Progenitor cell of endocrine pancreas (in vitro differentiated cells): ENCODE measurements around the gene CUEDC1. TPM values are rescaled to one million over a fixed set of nuclear protein-coding genes. Genes with fewer than 3 reads are reported as not detected.
"Not testable (repeated sequence)": the region's sequence is repeated elsewhere in the genome, so short reads cannot be mapped to it uniquely, and the experiment has no call there.

ENCODE experiments used
- DNase-seq: peaks from one replicate; pipeline ENCODE4 v3.0.0; 2021; ENCODE audit warnings: low spot score; ENCODE audit not compliant: unreplicated experiment
- H3K27ac Mint-ChIP-seq: 2 replicates; pipeline ENCODE4 v1.8.0; 2021; ENCODE audit warnings: mild to moderate bottlenecking, moderate library complexity, mixed read lengths
- H3K27me3 Mint-ChIP-seq: 2 replicates; pipeline ENCODE4 v1.8.0; 2021; ENCODE audit warnings: mixed read lengths
- H3K36me3 Mint-ChIP-seq: 2 replicates; pipeline ENCODE4 v1.8.0; 2022; ENCODE audit warnings: mixed read lengths; ENCODE audit not compliant: insufficient read depth
- H3K4me1 Mint-ChIP-seq: 2 replicates; pipeline ENCODE4 v1.8.0; 2021; ENCODE audit warnings: low read depth, mixed read lengths
- H3K4me3 Mint-ChIP-seq: 2 replicates; pipeline ENCODE4 v1.8.0; 2021; ENCODE audit warnings: low read depth, mild to moderate bottlenecking, moderate library complexity, mixed read lengths
- H3K9me3 Mint-ChIP-seq: 2 replicates; pipeline ENCODE4 v1.8.0; 2021; ENCODE audit warnings: low read depth, mixed read lengths
- total RNA-seq: library from RNA; stranded (reverse); gene quantifications from 2 replicates; pipeline ENCODE4 v1.2.1, GENCODE V29; 2021
- TF ChIP-seq, protein P1 (sequence below): fragments of 200-600 bp; sonication (generic); IDR thresholded peaks from one replicate; pipeline ENCODE4 v1.5.0; 2021; ENCODE audit warnings: antibody characterized with exemption, mild to moderate bottlenecking; ENCODE audit not compliant: unreplicated experiment

The CUEDC1 gene
- total RNA-seq, 1 donor from 2014 or later, result 30.8 TPM

DNA sequence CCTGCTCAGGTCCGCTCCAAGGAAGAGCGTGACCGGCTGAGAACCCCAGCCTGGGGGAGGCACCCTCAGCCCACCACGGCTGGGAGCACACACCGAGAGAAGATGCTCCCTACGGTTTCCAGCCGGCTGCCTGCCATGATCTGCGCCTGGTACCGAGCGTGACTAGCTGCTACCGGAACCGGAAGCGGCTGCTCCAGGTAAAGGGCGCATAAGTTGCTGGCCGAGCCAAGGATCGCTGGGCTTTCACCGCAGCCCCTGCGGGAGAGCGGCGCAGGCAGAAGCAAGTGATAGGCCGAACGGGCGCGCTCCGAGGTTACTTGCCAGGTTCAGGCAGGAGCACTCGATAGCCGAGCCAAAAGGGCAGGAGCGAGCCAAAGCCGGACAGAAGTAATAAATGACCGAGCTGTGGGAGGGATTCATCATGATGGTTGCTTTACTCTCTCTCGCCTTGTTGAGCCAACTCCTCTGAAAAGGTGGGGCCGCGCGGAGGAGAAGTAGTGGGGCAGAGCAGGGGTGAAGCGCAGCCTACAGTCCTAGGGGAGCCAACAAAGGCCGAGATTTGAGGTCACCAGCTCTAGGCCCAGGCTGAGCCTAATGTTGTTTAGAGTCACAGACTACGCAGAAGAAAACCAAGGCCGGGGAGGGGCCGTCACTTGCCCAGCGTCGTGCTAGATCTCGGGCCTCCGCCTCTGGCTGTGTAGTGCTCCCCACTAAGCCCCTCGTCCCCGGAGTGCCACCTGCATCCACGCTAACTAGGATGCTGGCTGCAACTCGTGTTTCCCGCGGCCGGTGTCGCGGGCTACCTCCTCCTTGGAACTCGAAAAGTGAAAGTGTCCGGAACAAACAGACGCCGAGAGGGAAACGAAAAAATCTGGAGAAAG, 105.1 kb downstream of the CUEDC1 start, which contains the start of gene MRPS23:
TSS of gene MRPS23 (minus strand) at position 171 of the 881 bp plus-strand sequence. CDS start at position 137, 34 bp downstream.
- H3K36me3 Mint-ChIP-seq, result peaks cover 6% of the 10 kb centered on the region
- H3K9me3 Mint-ChIP-seq, result no peaks in the 10 kb centered on the region
- peaks cover 28% of the 10 kb centered on the region for H3K4me1 Mint-ChIP-seq
- peak within 1 kb of the TSS; percentile 98 for H3K27ac Mint-ChIP-seq
- H3K27me3 Mint-ChIP-seq, result no peaks in the 10 kb centered on the region
- H3K4me3 Mint-ChIP-seq, result peak within 1 kb of the TSS; percentile 91
- TF ChIP-seq, protein P1, sequence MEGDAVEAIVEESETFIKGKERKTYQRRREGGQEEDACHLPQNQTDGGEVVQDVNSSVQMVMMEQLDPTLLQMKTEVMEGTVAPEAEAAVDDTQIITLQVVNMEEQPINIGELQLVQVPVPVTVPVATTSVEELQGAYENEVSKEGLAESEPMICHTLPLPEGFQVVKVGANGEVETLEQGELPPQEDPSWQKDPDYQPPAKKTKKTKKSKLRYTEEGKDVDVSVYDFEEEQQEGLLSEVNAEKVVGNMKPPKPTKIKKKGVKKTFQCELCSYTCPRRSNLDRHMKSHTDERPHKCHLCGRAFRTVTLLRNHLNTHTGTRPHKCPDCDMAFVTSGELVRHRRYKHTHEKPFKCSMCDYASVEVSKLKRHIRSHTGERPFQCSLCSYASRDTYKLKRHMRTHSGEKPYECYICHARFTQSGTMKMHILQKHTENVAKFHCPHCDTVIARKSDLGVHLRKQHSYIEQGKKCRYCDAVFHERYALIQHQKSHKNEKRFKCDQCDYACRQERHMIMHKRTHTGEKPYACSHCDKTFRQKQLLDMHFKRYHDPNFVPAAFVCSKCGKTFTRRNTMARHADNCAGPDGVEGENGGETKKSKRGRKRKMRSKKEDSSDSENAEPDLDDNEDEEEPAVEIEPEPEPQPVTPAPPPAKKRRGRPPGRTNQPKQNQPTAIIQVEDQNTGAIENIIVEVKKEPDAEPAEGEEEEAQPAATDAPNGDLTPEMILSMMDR, result no peak
- peak; percentile 93 for DNase-seq

DNA sequence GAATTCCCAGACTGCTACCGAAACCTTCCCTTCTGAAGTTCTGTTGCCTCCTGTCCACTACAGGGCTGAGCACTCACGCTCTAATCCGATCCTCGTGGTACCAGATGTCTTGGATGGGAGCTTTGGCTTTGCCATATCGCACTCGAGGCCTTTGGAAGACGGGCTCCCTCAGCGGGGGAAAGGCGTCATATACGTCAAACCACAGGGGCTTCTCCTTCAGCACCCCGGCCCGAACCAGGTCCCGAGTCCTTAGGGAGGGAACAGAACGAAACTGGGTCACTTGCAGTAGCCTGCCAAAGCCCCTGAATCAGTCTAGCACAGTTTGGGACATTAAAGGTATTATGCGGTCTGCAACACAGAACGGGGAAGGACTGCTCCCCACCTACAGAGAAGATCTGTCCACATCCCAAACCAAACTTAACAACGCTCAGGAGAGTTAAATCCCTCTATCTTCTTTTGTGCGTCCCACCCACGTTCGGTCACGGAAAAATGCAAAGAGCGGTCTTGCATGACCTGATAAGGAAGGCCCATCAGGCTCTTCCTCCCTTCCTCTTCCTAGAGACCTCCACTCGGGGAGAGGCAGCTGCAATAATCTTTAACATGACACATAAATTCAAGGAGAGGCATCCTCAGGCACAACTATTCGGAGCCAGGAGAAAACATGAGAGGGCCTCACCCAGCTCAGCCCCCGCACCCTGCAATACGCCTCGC, 105.9 kb downstream of the CUEDC1 start:
- H3K4me1 Mint-ChIP-seq, result peaks cover 27% of the 10 kb centered on the region
- TF ChIP-seq, protein P1, result no peak
- H3K27me3 Mint-ChIP-seq, result no peaks in the 10 kb centered on the region
- H3K36me3 Mint-ChIP-seq, result peaks cover 8% of the 10 kb centered on the region
- no peaks in the 10 kb centered on the region for H3K9me3 Mint-ChIP-seq
- no peak for DNase-seq
- H3K27ac Mint-ChIP-seq, result peak overlapping the region; percentile 98
- peak overlapping the region; percentile 91 for H3K4me3 Mint-ChIP-seq

DNA sequence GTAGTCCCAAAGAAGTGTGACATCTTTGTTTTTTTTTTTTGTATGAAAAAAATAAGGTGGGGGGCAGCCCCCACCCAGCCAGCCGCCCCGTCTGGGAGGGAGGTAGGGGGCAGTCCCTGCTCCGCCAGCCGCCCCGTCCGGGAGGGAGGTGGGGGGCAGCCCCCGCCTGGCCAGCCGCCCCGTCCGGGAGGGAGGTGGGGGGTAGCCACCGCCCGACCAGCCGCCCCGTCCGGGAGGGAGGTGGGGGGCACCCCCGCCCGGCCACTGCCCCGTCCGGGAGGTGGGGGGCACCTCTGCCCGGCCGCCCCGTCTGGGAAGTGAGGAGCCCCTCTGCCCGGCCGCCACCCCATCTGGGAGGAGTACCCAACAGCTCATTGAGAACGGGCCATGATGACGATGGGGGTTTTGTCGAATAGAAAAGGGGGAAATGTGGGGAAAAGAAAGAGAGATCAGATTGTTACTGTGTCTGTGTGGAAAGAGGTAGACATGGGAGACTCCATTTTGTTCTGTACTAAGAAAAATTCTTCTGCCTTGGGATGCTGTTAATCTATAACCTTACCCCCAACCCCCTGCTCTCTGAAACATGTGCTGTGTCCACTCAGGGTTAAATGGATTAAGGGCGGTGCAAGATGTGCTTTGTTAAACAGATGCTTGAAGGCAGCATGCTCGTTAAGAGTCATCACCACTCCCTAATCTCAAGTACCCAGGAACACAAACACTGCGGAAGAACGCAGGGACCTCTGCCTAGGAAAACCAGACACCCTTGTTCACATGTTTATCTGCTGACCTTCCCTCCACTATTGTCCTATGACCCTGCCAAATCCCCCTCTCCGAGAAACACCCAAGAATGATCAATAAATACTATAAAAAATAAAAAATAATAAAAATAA, 108.9 kb downstream of the CUEDC1 start:
- not testable (repeated sequence) for DNase-seq, H3K36me3 Mint-ChIP-seq, H3K27me3 Mint-ChIP-seq, H3K27ac Mint-ChIP-seq, H3K4me3 Mint-ChIP-seq, H3K9me3 Mint-ChIP-seq
- peaks cover 20% of the 10 kb centered on the region for H3K4me1 Mint-ChIP-seq

DNA sequence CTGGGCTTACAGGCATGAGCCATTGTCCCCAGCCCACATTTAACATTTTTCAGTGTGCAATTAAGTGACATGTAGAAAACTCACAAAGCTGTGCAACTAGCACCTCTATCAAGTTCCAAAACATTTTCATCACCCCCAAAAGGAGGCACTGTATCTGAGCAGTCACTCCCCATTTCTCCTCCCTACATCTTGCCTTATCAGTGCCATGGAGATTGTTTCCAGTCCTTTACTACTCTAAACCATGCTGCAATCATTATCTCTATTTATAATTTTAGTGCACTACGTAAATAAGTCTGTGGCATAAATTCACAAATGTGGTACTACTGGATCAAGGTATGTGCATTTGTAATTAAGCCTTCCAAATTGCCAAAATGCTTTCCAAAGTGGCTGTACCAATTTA, 112.9 kb downstream of the CUEDC1 start:
- TF ChIP-seq, protein P1, result no peak
- no peak for DNase-seq
- Mint-ChIP-seq H3K27me3 (no peaks in the 10 kb centered on the region), H3K9me3 (no peaks in the 10 kb centered on the region), H3K4me1 (peaks cover 1% of the 10 kb centered on the region), H3K36me3 (peaks cover 11% of the 10 kb centered on the region), H3K27ac (no peak overlapping the region), H3K4me3 (no peak overlapping the region)

DNA sequence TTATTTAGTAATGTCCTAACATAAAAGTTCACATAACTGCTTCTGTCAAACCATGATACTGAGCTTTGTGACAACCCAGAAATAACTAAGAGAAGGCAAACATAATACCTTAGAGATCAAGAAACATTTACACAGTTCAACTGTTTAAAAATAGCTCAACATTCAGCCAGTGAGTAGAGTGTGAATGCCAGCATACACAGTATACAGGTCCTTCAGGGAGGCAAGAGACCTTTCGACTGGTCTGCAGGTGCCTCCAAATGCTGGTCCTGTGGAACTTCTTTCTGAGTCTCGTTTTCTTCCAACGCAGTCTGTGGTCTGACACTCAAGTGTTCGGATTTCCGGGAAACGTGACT, 115.7 kb downstream of the CUEDC1 start:
- peaks cover 1% of the 10 kb centered on the region for H3K4me1 Mint-ChIP-seq
- peaks cover 10% of the 10 kb centered on the region for H3K27me3 Mint-ChIP-seq
- H3K27ac Mint-ChIP-seq, result no peak overlapping the region
- no peak overlapping the region for H3K4me3 Mint-ChIP-seq
- no peak for DNase-seq
- peaks cover 8% of the 10 kb centered on the region for H3K36me3 Mint-ChIP-seq
- TF ChIP-seq, protein P1, result no peak
- no peaks in the 10 kb centered on the region for H3K9me3 Mint-ChIP-seq
